GM12874 (cell line): ENCODE results near the gene CAMKK1.

ENCODE experiments used
- CTCF ChIP-seq: IDR thresholded peaks from 2 replicates; pipeline ENCODE4 v1.5.1; 2011; ENCODE audit warnings: low read depth, mild to moderate bottlenecking, control low read depth, low read length, moderate library complexity; ENCODE audit not compliant: insufficient read depth

The CAMKK1 gene

DNA sequence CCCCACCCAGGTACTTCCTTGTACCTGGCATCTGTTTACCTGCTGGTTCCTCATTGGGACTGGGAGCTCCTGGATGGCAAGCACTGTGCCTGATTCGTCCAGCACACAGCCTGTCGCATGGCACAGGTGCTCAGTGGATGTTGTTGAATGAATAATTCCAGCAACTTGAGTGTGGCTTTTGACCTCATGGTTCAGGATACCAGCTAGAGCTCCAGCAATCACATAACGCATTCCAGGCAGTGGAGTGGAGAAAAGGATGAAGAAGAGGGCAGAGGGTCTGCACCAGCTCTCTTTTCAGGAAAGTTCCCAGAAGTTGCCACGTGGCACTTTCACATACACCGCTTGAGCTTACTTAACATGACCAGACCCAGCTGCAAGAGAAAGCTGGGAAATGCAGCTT is 1.3 kb upstream of the CAMKK1 start:
- TF ChIP-seq CTCF, result no peak

DNA sequence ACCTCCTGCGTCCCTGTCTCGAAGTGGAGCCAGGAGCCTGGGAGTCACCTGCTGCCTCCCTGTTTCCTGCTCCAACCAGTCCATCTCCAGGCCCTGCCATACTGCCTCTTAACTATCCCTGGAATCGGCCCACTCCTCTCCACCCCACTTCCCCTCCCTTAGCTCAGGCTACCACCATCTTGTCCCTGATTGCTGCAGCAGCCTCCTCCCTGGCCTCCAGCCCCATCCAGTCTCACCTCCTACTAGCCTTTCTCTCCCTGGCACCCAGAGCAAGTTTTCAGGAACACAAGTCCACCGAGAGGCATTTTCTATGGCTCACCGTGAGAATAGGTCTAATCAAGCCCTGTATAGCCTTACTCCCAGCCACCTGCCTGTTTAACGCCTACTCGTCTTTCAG is 865 bp upstream of the CAMKK1 start:
- TF ChIP-seq CTCF, result no peak

GRCh38 chr17:3892095-3892998 is 506 bp downstream of the CAMKK1 start:
- TF ChIP-seq CTCF, result no peak

- TF ChIP-seq CTCF, result no peak
Measured at GRCh38 chr17:3891626-3892094, 1.2 kb downstream of the CAMKK1 start.

DNA sequence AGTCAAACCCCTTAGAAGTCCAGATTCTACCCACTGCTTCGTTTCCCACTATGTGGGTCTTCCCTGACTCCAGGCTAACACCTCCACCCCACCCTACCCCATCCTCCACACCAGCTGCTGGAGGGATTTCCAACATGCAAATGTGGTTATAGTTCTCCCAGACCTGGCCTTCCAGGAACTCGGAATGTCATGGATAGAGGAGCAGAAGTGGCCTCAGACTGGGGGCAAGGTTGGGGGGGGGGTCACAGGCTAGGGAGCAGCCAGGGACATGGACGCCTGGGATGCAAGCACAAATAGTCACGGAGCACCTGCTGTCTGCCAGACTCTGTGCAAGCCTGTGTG is 2.0 kb downstream of the CAMKK1 start:
- TF ChIP-seq CTCF, result no peak

DNA sequence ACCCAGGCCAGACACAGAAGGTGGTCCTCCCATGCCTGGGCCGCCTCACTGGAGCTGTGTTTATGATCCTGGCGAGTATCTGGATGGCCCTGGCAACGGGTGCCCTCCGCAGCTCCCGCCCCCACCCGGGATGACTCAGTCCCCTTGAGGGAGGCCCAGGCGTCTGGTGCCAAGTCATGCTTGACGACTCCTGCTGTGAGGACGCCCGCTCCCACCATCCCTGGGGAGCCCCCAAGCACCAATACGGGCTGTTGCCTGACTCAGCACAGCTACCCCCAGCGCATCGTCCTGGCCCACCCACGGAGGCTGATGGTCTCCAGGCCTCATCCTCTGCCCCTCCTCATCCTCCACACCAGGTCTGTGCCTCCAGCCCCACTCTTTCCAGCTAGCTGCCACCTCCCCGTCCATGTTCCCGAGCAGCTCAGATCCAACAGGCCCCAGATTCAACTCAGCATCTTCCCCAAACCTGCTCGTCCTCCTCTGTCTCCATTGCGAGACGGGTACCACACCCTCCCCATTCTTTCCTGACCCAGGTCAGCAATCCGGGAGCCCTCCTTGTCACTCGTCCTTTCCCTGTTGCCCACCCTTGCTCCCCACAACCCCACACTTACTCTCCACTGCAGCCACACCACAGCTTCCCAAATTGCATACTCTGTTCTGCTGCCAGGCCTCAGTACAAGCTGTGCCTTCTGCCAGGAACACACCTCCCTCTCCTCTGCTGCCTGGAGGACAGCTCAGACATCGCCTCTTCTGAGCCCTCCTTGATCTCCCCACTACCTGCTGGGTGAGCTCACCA is 2.6 kb downstream of the CAMKK1 start:
- no peak for TF ChIP-seq CTCF

GRCh38 chr17:3889325-3890012 is 3.4 kb downstream of the CAMKK1 start:
- no peak for TF ChIP-seq CTCF
